Jurkat, Clone E6-1 (cell line): ENCODE results near the gene ANKRD50.

Experiments used
- DNase-seq: peaks from one replicate; pipeline ENCODE4 v3.0.0-alpha.2; 2011; ENCODE audit warnings: low read depth, low spot score
- H3K4me3 ChIP-seq: 2 replicates; pipeline ENCODE4 v1.5.1; 2011; ENCODE audit warnings: mild to moderate bottlenecking, low read length, control low read depth, moderate library complexity

ANKRD50 gene

DNA sequence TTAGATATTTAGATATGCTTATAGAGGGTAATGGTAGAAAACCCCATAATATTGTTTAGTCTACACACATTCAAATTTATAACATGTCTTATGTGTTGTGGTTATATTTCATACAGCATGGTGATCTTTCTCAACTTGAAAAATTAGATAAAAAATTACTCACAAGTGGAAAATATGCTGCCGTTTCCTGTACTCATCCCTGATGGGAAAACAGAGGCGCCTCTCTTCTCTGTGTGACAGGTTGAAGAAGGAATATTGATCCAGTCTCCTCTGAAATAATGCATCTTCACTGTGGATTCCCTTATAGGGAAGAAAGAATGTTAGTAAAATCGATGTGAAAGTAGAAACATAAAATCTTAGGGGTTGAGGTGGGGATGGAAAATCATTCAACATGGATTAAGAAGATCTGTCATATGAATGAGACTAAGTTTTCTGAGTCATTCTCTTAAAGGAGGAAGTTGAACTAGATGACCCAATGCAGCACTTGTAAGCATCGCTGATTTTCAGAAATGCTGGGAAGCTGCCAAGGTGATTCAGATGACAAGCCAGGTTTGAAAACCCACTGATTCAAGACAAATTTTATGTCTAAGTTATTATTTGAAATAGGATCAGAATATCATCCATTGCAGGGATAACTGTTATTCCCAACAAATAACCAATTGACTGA is 70.7 kb downstream of the ANKRD50 start:
- no peak for DNase-seq
- no peak overlapping the region for H3K4me3 ChIP-seq

- DNase-seq = no peak
Measured at GRCh38 chr4:124640022-124640730, 72.4 kb downstream of the ANKRD50 start.

DNA sequence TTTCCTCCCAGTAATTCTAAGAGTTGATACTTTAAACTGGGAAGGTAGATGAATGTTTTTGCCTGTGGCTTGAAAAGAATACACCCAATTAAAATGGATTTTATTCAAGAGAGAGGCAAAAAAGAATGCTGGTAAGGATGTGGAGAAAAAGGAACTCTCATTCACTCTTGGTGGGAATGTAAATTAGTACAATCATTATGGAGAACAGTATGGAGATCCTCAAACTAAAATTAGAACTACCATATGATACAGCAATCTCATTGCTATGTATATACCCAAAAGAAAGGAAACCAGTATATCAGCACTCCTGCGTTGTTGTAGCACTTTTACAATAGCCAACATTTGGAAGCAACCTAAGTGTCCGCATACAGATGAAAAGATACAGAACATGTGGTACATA is 75.2 kb downstream of the ANKRD50 start:
- H3K4me3 ChIP-seq = no peak overlapping the region
- DNase-seq = no peak

More at GRCh38 chr4:124640022-124640730, 72.4 kb downstream of the ANKRD50 start:
- H3K4me3 ChIP-seq = no peak overlapping the region

GRCh38 chr4:124636788-124637187 is 75.7 kb downstream of the ANKRD50 start:
- no peak overlapping the region for H3K4me3 ChIP-seq
- DNase-seq = no peak

GRCh38 chr4:124635331-124635730 is 77.2 kb downstream of the ANKRD50 start:
- no peak for DNase-seq
- no peak overlapping the region for H3K4me3 ChIP-seq

GRCh38 chr4:124633285-124633941 is 79.1 kb downstream of the ANKRD50 start:
- H3K4me3 ChIP-seq = no peak overlapping the region
- no peak for DNase-seq

- H3K4me3 ChIP-seq = no peak overlapping the region
- DNase-seq = no peak
Measured at GRCh38 chr4:124632439-124632838, 80.1 kb downstream of the ANKRD50 start.

DNA sequence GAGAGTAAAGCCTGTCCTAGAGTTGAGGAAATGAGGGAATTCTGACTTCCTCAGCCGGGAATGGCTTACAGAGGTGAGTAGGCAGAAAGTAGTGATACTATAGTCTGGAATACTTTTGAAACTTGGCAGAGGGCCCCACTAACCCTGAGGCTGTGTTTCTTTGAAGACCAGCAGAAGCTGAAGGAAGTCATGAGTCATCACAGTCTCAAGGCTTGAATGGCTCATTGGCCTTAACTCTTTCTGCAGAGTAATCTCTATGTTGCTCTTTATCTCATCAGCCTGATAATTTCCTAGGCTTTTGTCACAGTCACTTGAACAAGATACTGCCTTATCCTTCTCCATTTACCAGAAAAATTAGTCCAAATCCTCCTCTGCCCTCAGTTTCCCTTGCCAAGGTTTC is 80.8 kb downstream of the ANKRD50 start:
- no peak overlapping the region for H3K4me3 ChIP-seq
- DNase-seq = no peak

- no peak for DNase-seq
- H3K4me3 ChIP-seq = no peak overlapping the region
Measured at GRCh38 chr4:124629681-124630080, 82.9 kb downstream of the ANKRD50 start.
